ENCODE measurements around the gene PCTP. TPM values are rescaled to one million over a fixed set of nuclear protein-coding genes. Genes with fewer than 3 reads are reported as not detected.

PCTP gene
- total and polyA plus RNA-seq, 2 of the 4 experiments (the other 2 are of a cell fraction): 11.6 to 12.9 TPM

DNA sequence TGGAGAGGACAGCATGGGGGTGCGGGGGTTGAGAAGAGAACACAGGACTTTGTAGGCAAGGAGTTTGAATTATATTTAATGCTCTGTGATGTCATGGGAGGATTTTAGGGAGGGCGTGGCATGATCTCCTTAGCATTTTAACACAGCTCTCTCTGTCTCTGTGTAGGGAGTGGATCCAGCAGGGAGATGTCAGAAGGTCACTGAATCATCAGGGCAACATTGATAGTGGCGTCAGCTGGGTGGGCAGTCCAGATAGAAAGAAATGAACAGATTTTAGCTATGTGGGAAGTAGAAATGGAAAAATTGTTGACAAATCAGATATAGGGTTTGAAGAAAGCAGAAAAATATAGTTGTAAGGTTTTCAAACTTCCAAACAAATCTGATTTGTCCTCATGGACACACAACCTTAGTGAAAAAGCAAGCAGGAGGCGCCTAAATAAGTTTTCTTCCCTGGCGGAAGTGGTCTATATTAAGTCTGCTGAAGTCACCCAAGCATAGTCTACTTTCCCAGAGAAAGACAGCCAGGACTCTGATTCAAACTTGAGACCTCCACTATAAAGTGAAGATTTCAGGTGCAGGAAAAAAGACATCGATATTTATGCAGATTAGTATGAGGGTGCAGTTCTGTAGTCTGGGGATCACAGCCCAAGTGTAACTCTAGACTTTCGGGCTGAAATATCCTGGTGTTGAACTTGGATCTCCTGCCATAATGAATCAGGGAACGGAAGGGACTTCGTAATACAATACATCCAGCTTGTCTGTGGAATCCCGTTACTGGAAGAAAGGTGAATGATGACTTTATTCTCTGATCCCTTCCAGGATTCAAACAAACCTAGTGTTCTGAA lies 10.1 kb upstream of the PCTP start:
- H2BK20ac ChIP-seq (ENCODE audit: low read depth, low read length): no peak overlapping the region
- no peak overlapping the region for H3K14ac ChIP-seq (replicated peaks; ENCODE audit: low read depth, low read length)
- H2AK5ac ChIP-seq (ENCODE audit: low read depth, low read length): no peak overlapping the region
- no peak overlapping the region for H2AFZ ChIP-seq (replicated peaks; ENCODE audit: low read length, poor library complexity)
- in situ Hi-C loops (cut with MboI; ENCODE audit: low sequenced_read_pairs) (no loop called here), dilution Hi-C loops (cut with HindIII; ENCODE audit: low sequenced_read_pairs, unreplicated experiment) (no loop called here), intact Hi-C loops (cut with micrococcal nuclease) (no loop called here)
- no peak overlapping the region for H2BK15ac ChIP-seq (ENCODE audit: low read depth, low read length)
- TF ChIP-seq, protein P1, sequence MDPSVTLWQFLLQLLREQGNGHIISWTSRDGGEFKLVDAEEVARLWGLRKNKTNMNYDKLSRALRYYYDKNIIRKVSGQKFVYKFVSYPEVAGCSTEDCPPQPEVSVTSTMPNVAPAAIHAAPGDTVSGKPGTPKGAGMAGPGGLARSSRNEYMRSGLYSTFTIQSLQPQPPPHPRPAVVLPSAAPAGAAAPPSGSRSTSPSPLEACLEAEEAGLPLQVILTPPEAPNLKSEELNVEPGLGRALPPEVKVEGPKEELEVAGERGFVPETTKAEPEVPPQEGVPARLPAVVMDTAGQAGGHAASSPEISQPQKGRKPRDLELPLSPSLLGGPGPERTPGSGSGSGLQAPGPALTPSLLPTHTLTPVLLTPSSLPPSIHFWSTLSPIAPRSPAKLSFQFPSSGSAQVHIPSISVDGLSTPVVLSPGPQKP (IDR thresholded peaks at IDR 0.05; ENCODE audit: borderline replicate concordance, low read depth, low read length): no peak
- TF ChIP-seq, protein P2, sequence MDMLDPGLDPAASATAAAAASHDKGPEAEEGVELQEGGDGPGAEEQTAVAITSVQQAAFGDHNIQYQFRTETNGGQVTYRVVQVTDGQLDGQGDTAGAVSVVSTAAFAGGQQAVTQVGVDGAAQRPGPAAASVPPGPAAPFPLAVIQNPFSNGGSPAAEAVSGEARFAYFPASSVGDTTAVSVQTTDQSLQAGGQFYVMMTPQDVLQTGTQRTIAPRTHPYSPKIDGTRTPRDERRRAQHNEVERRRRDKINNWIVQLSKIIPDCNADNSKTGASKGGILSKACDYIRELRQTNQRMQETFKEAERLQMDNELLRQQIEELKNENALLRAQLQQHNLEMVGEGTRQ (IDR thresholded peaks at IDR 0.05; ENCODE audit: low read depth, low read length): no peak
- no peak for TF ChIP-seq MAZ (IDR thresholded peaks at IDR 0.05; ENCODE audit: borderline replicate concordance, low read depth, low read length)
- no peak for TF ChIP-seq BHLHE40 (IDR thresholded peaks at IDR 0.05; ENCODE audit: low read depth, low read length)
- TF ChIP-seq RAD21 (IDR thresholded peaks at IDR 0.05; ENCODE audit: low read length): no peak
- no peak overlapping the region for H3K4ac ChIP-seq (ENCODE audit: low read depth, low read length)
- no peaks in the 10 kb centered on the region for H3K4me1 ChIP-seq (ENCODE audit: control insufficient read depth, insufficient read depth, low read length)
- H3K4me3 ChIP-seq (ENCODE audit: insufficient read depth, low read depth, low read length): no peak overlapping the region
- no peaks in the 10 kb centered on the region for H3K79me1 ChIP-seq (ENCODE audit: low read depth in 1 of 2, low read length in 2 of 2)
- no peak overlapping the region for H3K27ac ChIP-seq (ENCODE audit: insufficient read depth, low read length)
- no peak overlapping the region for H3K9ac ChIP-seq (ENCODE audit: low read depth, low read length)
- H3K4me2 ChIP-seq (ENCODE audit: low read depth, low read length): no peak overlapping the region
- no peak overlapping the region for H2AK9ac ChIP-seq (replicated peaks; ENCODE audit: low read depth, low read length, poor library complexity)
- H4K8ac ChIP-seq (ENCODE audit: low read depth in 2 of 2, low read length in 2 of 2): no peak overlapping the region
- BruUV-seq (replicated peaks): no TSS peak
- H3K27me3 ChIP-seq (ENCODE audit: control insufficient read depth, insufficient read depth, low read length): no peaks in the 10 kb centered on the region
- ATAC-seq (ENCODE audit: low read depth): no peak
- H3K36me3 ChIP-seq (ENCODE audit: control insufficient read depth, insufficient read depth, low read length): no peaks in the 10 kb centered on the region
- DNase-seq: no peak
- H4K20me1 ChIP-seq (ENCODE audit: insufficient read depth, low read length): no peaks in the 10 kb centered on the region
- H3K9me1 ChIP-seq (ENCODE audit: insufficient read depth, low read length): no peaks in the 10 kb centered on the region; the same call in 1 of the 2 replicates
- ChIA-PET POLR2A (ENCODE audit: unreplicated experiment) (no interaction called here), CTCF (no interaction called here)
- H3K23ac ChIP-seq (ENCODE audit: low read depth, low read length): no peak overlapping the region
- H4K5ac ChIP-seq (ENCODE audit: low read depth, low read length): no peak overlapping the region
- no peak overlapping the region for H4K91ac ChIP-seq (ENCODE audit: insufficient read depth, low read depth, low read length)
- no peak overlapping the region for H3K56ac ChIP-seq (ENCODE audit: extremely low read depth, insufficient read depth, low read length)
- H2BK5ac ChIP-seq (ENCODE audit: low read depth, low read length, poor library complexity, severe bottlenecking): no peak overlapping the region
- no peak overlapping the region for H2BK120ac ChIP-seq (ENCODE audit: low read depth, low read length)
- WGBS, 2 experiments (ENCODE audit: extremely low coverage in 2 of 2, insufficient read length in 1 of 2): no CpG with 5 or more reads among the region's 10 CpGs
- H3K18ac ChIP-seq (ENCODE audit: low read depth, low read length): no peak overlapping the region
- H3K9me3 ChIP-seq (ENCODE audit: control insufficient read depth, insufficient read depth, low read length): no peaks in the 10 kb centered on the region

Measured in IMR-90 (cell line).